H1 (cell line): ENCODE data around the gene LGI4. TPM values are rescaled to one million over a fixed set of nuclear protein-coding genes. Genes with fewer than 3 reads are reported as not detected.

Experiments
- BACH1 ChIP-seq: IDR thresholded peaks from 2 replicates; pipeline ENCODE4 v1.6.1; 2012; ENCODE audit warnings: low read length, improper control_type of control experiment
- CBX5 ChIP-seq: fragments of 300-800, 300-1000 bp; sonication (generic); IDR thresholded peaks from 2 replicates; pipeline ENCODE4 v1.7.1; 2016; ENCODE audit warnings: antibody characterized with exemption, low read length, low read depth
- HDAC2 ChIP-seq, 2 experiments: fragments of 300-600 bp in 1 of 2; sonication (generic) in 1 of 2; IDR thresholded peaks; 2 replicates each; pipeline ENCODE4 v1.6.1; 2011 to 2012; ENCODE audit warnings: low read depth in 2 of 2, low read length in 2 of 2, mild to moderate bottlenecking in 2 of 2, moderate library complexity in 2 of 2, borderline replicate concordance in 1 of 2, inconsistent platforms in 1 of 2
- JUN ChIP-seq: IDR thresholded peaks from 2 replicates; pipeline ENCODE4 v1.6.1; 2011; ENCODE audit warnings: low read depth, mild to moderate bottlenecking, improper control_type of control experiment, low read length
- KDM1A ChIP-seq: fragments of 200-600, 300-600 bp; sonication (generic); IDR thresholded peaks from 2 replicates; pipeline ENCODE4 v1.7.1; 2016; ENCODE audit warnings: mild to moderate bottlenecking, low read length, borderline replicate concordance
- polyA plus RNA-seq, 7 experiments: library from polyadenylated mRNA; depleted of rRNA in 3 of 7; stranded (reverse) in 5 of 7; unstranded in 2 of 7; fragments of >200 nt in 5 of 7; fragments of 200-250 nt in 2 of 7; gene quantifications; 1 replicate in 5 of 7; 2 replicates in 1 of 7; 4 replicates in 1 of 7; pipeline versions ENCODE4 v1.2.1 to v1.2.3, GENCODE V29; 2011 to 2013; ENCODE audit warnings: missing spikeins in 2 of 7, mixed read lengths in 2 of 7
- total RNA-seq: library from RNA; stranded (reverse); fragmentation: NEBNext Ultra II Directional; extraction: Animal tissue kit (Norgen Biotek cat#: 25700); gene quantifications from 2 replicates; pipeline ENCODE4 v1.2.1, GENCODE V29; 2021
- TF ChIP-seq, protein P1 (sequence below): IDR thresholded peaks from 2 replicates; pipeline ENCODE4 v1.6.1; 2012; ENCODE audit warnings: inconsistent platforms

LGI4 gene
- total and polyA plus RNA-seq, 2 of the 8 experiments (the other 6 are each of a cell fraction or from before 2014, with no cell fraction given): 2.0 to 8.2 TPM

DNA sequence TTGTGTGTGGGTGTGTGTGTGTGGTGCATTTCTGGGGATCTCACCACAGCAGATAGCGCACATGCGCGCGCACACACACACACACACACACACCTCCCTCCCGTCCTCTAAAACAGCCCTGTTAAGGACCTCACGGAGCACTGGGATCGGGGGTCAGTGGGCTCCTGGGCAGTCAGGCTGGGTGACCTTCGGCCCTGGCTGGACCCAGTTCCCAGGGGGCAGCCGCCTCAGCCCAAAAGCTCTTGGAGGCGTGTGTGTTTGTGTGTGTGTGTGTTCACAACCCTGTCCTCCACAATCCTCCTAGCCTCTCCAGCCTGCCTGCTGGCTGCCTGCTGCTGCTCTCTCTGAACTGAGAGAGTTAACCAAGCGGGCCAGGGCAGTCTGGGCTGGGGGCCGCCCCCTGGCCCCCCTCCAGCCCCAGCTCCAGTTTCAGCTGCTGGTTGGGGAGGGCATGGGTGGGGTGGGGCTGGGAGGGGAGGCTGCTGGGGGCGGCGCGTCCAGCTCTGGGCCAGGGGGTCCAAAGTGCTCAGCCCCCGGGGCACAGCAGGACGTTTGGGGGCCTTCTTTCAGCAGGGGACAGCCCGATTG is 3.5 kb upstream of the LGI4 start, which contains the start of gene FXYD1 (continued):
- TF ChIP-seq CBX5 (no peak), KDM1A (no peak), HDAC2 (IDR thresholded peaks at IDR 0.05; ENCODE audit: borderline replicate concordance in 1 of 2, low read depth in 2 of 2, low read length in 2 of 2) (no peak), BACH1 (no peak), JUN (no peak)
- TF ChIP-seq, protein P1, sequence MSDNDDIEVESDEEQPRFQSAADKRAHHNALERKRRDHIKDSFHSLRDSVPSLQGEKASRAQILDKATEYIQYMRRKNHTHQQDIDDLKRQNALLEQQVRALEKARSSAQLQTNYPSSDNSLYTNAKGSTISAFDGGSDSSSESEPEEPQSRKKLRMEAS: no peak
